HEK293 (cell line): ENCODE results near the gene RACGAP1.

ENCODE experiments used
- ZNF302 ChIP-seq: fragments of 450-650 bp; formaldehyde crosslinking; IDR thresholded peaks from 2 replicates; pipeline ENCODE4 v1.5.1; 2016; ENCODE audit warnings: missing biosample characterization, missing genetic modification characterization, low read depth
- ZNF830 ChIP-seq: fragments of 450-650 bp; IDR thresholded peaks from 2 replicates; pipeline ENCODE4 v1.5.0; 2018; ENCODE audit warnings: missing biosample characterization, missing genetic modification characterization, low read depth, mild to moderate bottlenecking, moderate library complexity

Gene RACGAP1

GRCh38 chr12:49939307-49939706, 86.0 kb downstream of the RACGAP1 start (continued):
- TF ChIP-seq ZNF830 (tag by site-specific recombination) (no peak), ZNF302 (tag by site-specific recombination) (no peak)
